ENCODE results near the gene THAP12.

Gene THAP12

DNA sequence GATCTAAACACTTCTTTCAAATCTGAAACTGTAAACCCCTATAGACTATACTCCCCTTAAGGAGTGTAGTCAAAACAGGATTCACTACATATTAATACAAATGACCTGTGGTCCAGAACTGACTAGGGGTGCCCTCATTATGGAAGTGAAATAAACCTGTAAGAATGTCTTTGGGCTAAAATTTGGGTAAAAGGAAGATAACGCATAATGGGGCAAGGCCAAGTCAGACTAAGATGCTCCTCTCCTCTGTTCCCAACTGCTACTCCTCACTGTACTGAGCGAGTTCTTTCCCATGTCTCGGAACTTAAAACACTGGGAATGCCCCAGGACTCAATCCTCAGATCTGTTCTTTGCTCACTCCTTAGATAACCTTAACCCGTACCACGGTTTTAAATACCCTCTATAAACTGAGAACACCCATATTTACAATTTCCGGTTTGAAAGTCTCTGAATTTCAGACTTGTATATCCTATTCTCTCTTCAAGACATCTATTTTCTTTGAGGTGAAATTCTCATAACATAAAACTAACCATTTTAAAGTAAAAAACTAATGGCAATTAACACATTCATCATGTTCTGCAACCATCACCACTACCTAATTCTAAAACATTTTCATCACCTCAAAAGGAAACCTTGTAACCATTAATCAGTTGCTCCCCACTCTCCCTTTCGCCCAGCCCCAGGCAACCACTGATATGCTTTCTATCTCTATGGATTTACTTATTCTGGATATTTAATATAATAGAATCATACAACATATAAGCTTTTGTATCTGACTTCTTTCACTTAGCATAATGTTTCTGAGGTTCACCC is 4.0 kb downstream of the THAP12 start:
- no peak for DNase-seq

DNA sequence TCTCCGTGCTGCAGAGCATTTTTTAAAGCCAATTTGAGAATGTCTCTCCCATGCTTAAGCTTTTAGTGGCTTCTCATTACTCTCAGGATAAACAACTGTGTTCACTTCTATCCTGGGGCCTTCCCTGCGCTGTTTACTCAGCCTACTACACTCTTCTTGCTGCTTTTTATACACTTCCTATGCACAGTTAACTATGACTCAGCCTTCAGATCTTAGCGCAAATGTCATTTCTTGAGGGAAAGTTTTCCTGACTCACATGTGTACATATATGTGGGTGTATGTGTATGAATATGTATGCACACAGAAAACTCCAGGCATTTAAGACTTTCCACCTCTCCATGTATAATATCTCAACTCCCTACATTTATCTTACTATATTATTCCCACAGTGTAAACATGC is 9.8 kb downstream of the THAP12 start:
- peak; percentile 38 for DNase-seq

GRCh38 chr11:76369406-76369805 is 11.5 kb downstream of the THAP12 start:
- no peak for DNase-seq

DNA sequence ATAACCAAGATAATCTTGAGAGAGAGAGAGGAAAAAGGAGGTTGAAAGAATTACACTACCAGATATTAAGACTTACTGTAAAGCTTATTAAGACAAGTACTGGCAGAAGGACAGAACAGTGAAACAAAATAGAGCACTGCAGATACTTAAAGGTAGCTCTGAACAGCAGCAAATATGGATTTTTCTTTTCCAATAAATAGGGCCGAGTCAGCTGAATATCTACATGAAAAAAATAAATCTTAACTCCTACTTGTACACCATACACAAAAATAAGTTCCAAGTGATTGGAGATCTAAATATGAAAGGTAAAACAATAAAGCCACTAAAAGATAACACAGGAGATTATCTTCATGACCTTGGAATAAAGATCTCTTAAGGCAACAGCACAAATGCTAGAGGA is 12.4 kb downstream of the THAP12 start:
- no peak for DNase-seq

GRCh38 chr11:76365038-76365679 is 15.8 kb downstream of the THAP12 start:
- no peak for DNase-seq

- no peak for DNase-seq
Observed at GRCh38 chr11:76362716-76363115, 18.2 kb downstream of the THAP12 start.

- DNase-seq: no peak
Observed at GRCh38 chr11:76361776-76362175, 19.2 kb downstream of the THAP12 start.

DNA sequence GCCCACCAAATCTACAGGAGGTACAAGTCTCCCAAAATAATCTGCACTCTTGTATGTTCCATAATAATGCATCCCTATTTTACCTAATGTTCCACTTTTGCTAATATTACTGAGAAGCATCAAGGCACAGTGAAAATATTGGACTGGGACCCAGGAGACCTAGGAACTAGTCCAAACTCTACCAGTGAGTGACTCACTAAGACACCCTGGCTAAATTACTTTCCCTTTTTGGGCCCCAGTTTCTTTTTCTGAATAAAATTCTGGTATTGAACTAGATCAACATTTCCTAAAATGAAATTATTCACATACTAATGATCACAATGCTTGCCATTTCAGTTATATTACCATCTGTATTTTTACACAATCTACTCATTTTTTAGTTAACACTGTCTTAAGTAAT is 19.6 kb downstream of the THAP12 start:
- DNase-seq: no peak

- DNase-seq: no peak
Observed at GRCh38 chr11:76355172-76355571, 25.8 kb downstream of the THAP12 start.

DNA sequence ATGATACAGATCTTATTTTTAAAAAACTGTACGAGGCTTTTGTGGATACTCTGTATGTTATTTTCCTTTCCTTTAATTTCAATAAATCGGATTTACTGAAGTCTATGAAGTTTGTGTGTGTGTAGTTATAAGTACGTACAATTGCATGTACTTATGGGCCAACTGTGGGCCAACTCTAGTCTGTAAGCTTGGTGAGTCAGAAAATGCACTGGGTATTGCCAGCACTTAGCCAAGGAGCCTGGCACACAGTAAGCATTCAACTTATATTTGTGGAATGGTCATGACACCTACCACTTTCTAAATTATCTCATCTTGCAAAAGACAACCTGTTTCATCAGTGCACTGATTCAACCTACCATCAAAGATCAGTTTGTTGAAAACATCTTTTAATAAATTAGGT is 32.6 kb downstream of the THAP12 start:
- DNase-seq: no peak

- DNase-seq: no peak
Observed at GRCh38 chr11:76347466-76347865, 33.5 kb downstream of the THAP12 start.

DNA sequence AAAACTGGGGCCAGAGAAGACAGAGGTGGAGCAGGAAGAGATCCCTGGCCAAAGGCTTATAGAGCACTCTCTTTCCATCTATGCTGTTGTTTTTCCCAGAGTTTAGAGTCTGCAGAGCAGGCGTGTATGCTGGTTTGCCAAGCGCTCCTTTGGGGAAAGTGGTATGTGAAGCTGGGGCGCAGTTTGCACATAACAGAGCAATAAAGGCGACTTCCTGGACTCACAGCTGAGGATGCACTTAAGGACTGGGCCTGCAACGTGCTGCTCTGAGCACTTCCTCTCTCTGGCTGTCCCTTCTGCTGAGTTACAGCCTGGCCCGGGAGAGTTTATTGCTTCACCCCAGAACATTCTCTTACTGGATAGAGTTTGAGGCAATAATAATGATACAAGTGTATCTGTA is 41.7 kb downstream of the THAP12 start:
- DNase-seq: no peak

- DNase-seq: no peak
Observed at GRCh38 chr11:76337923-76338322, 43.0 kb downstream of the THAP12 start.

- DNase-seq: no peak
Observed at GRCh38 chr11:76337469-76337868, 43.5 kb downstream of the THAP12 start.

DNA sequence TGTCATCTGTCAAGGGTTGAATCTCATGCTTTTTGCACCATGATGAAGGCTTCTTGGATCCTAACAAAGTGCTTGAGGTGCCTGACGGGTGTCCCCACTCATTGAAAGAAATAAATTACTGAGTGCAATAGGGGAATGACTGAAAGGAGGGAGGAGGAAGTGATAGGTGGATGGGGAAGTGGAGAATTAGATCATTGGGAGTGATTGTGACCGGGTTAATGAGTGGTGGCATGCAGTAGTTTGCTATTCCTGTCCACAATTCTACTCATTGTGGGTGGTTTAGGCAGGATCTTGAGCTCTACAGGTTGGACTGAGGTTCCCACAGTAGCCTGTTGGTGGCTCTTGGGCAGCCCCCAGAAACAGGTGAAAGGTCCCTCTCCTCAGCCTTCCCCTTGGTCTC is 44.3 kb downstream of the THAP12 start:
- DNase-seq: no peak

DNA sequence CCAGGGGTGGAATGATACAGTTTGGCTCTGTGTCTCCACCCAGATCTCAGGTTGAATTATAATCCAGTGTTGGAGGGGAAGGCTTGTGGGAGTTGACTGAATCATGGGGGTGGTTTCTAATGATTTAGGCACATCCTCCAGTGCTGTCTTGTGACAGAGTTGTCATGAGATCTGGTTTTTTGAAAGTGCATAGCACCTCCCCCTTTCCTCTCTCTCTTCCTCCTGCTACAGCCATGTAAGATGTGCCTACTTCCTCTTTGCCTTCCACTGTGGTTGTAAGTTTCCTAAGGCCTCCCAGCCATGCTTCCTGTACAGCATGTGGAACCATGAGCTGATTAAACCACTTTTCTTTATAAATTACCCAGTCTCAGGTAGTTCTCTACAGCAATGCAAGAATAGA is 45.1 kb downstream of the THAP12 start:
- no peak for DNase-seq

GRCh38 chr11:76334826-76335389 is 46.0 kb downstream of the THAP12 start:
- DNase-seq: no peak

- no peak for DNase-seq
Observed at GRCh38 chr11:76330651-76331050, 50.3 kb downstream of the THAP12 start.

DNA sequence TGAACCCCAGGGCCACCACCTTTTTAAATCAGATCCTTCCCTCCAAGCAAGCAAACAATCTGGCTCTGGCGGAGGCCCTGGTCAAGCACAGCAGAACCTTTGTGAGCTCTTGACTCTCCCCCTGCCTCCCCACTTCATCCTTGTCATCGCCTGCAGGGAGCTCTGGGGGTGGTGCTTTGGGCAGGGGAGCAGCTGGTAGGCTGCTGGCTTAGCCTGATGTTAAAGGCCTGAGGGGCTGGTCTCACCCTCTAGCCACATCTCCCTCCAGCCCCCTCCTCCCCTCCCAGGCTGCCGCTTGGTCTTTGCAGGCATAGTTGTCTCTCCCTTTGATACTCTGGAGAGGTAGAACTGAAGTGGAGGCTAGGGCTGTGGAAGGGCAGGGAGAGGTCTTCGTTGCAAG is 50.9 kb downstream of the THAP12 start:
- DNase-seq: no peak

DNA sequence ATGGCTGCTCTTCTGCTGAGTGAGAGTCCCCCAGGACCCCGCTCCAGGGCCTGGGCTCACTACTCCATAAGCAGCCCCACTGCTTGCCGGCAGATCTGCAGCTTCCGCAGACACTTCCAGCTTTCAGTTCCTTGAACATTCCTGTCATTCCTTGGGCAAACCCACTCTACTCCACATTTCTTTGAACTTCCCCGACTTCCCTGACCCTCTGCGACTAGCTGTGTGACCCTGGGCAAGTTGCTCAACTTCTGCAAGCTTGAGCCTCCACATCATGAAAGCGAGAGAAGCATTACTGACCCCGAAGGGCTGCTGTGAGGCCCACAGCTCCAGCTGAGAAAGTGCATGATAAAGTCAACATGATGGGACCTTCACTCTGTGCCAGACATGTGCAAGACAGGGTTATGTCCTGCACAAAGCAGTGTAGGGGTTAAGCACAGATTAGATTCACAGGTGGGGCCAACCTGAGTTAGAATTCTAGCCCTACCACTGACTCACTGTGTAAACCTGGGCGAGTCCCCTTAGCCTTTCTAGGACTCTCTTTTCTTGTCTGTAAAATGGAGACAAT is 51.8 kb downstream of the THAP12 start:
- DNase-seq: no peak

DNA sequence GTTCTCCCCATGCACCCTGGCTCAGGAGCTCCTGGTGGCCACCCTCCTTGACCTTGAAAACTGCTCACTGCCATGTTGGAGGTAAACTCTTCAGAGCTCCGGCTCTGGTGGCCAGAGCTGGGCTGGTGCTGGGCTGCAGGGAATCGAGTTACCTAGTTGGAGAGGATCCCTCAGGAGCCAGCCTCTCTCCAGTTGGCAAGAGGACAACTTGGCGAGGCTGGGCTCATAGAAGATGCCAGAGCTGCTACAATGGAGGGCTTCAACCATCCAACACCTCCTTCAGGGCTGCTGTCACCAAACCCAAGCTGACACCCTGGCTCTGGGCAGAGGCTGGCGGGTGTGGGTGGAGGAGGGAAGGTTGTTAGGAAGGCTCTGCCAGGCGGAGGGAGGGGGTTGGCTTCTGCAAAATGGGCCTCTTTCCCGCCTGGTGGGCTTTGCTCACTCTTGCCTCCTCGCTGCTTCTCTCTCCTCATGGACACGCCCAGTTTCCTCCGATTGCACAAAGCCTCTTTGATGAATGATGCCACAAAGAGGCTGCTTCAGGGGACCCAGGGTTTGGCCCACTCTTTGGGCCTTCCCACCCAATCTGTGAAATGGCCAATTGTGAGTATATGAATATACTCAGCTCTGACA is 53.1 kb downstream of the THAP12 start:
- DNase-seq: no peak

GRCh38 chr11:76327202-76327601 is 53.7 kb downstream of the THAP12 start:
- no peak for DNase-seq

DNA sequence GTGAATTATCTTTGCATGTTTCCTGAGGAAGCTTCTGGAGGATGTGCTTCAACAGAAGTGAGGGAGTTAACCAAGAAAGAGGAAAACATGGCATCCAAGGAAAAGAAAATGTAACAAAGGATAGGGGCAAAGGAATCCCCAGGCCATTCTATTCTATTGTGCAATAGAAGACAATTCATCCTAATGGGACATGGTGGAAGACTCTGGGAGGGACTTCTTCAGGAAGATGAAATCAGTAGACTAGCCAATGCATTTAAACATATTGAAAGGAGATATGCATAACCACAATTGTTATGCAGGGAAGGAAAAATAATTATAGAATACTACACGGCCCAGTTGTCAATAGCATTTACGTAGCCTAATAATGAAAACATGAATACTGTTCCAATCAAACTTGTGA is 55.7 kb downstream of the THAP12 start:
- no peak for DNase-seq

DNA sequence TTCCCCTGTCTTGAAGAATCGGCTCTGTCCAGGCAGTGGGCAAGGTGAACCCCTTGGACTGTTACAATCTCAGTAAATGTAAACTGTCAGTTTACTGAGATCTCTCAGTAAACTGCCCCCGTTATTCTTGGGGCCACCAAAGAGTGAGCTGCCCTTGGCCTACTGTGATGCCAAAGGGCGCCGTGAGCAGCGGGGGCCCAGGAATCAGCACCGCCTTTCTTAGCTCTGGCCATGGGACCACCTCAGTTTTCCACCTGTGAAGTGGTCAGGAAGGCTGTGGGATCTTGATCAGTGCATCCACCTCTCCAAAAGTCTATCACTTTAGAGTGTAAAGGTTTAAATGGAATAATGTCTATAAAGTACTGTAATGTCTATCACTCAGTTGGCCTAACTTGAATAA is 57.1 kb downstream of the THAP12 start:
- no peak for DNase-seq

Measured in stimulated activated CD4-positive, alpha-beta T cell treated with anti-CD3 and anti-CD28 coated beads, Interleukin-15, amount 100 ng/mL, for 24 hours (primary cell).